ENCODE results near the gene ZCCHC2. TPM values are rescaled to one million over a fixed set of nuclear protein-coding genes. Genes with fewer than 3 reads are reported as not detected.

The ZCCHC2 gene
- total RNA-seq (2011; cell fraction: chromatin; rRNA removed; ENCODE audit: low replicate concordance), result 12.9 and 18.0 TPM in 2 replicates
- total RNA-seq (2011; cell fraction: nucleolus; rRNA removed), result 12.3 and 12.5 TPM in 2 replicates
- 12.9 and 13.4 TPM in 2 replicates for total RNA-seq (2011; cell fraction: nucleoplasm; rRNA removed)
- total RNA-seq (2014; rRNA removed) (6.0 and 6.5 TPM in 2 replicates), total RNA-seq (2014; rRNA removed; fragmentation: Illumina TruSeq; extraction: Trizol) (4.9 and 5.7 TPM in 2 replicates), total RNA-seq (2015; rRNA removed; fragmentation: Illumina TruSeq; extraction: Trizol) (6.3 and 6.9 TPM in 2 replicates), total RNA-seq (2021) (8.5 and 9.2 TPM in 2 replicates), polyA plus RNA-seq (2011; rRNA removed) (7.7 and 8.4 TPM in 2 replicates), polyA plus RNA-seq (2014; fragmentation: Illumina TruSeq; extraction: Trizol) (5.3 and 7.1 TPM in 2 replicates), polyA plus RNA-seq (2014; fragmentation: Nextera tagmentation; extraction: Ambion mirVana) (1 to 10 TPM; 1.0 to 1.9 TPM), polyA plus RNA-seq (2014; rRNA removed) (3.7 and 7.2 TPM in 2 replicates), polyA minus RNA-seq (2011; rRNA and poly(A)+ RNA removed) (16.3 and 18.6 TPM in 2 replicates), Bru-seq, nascent RNA (percentile 64 among the genes with signal in this experiment), BruChase-seq, experiment 1, labeled RNA remaining after a 2-hour chase (percentile 69 among the genes with signal in this experiment), BruChase-seq, experiment 2, labeled RNA remaining after a 6-hour chase (percentile 72 among the genes with signal in this experiment)
- 6.8 and 9.9 TPM in 2 replicates for polyA plus RNA-seq (2011; cell fraction: cytosol; rRNA removed)
- 11.9 and 15.4 TPM in 2 replicates for polyA plus RNA-seq (2011; cell fraction: nucleus; rRNA removed)
- 3.8 and 5.1 TPM in 2 replicates for polyA plus RNA-seq (2012)
- 6.6 and 10.0 TPM in 2 replicates for polyA minus RNA-seq (2011; cell fraction: cytosol; rRNA and poly(A)+ RNA removed)
- 11.2 and 20.2 TPM in 2 replicates for polyA minus RNA-seq (2011; cell fraction: nucleus; rRNA and poly(A)+ RNA removed)
- long read RNA-seq, experiment 1, transcript ZCCHC2-206 (1 exons, 1,877 nt), result major isoform, 9 of 12 reads
- long read RNA-seq, experiment 1, partial matches to known transcripts, result 1 of 12 reads
- long read RNA-seq, experiment 1, other reads (novel, unspliced or antisense), result 2 of 12 reads
- long read RNA-seq, experiment 2, partial matches to known transcripts, result 1 of 10 reads
- long read RNA-seq, experiment 2, other reads (novel, unspliced or antisense), result 5 of 10 reads
- long read RNA-seq, experiment 3, partial matches to known transcripts, result 1 of 1 reads
- long read RNA-seq, experiment 3, other reads (novel, unspliced or antisense), result 0 of 1 reads

DNA sequence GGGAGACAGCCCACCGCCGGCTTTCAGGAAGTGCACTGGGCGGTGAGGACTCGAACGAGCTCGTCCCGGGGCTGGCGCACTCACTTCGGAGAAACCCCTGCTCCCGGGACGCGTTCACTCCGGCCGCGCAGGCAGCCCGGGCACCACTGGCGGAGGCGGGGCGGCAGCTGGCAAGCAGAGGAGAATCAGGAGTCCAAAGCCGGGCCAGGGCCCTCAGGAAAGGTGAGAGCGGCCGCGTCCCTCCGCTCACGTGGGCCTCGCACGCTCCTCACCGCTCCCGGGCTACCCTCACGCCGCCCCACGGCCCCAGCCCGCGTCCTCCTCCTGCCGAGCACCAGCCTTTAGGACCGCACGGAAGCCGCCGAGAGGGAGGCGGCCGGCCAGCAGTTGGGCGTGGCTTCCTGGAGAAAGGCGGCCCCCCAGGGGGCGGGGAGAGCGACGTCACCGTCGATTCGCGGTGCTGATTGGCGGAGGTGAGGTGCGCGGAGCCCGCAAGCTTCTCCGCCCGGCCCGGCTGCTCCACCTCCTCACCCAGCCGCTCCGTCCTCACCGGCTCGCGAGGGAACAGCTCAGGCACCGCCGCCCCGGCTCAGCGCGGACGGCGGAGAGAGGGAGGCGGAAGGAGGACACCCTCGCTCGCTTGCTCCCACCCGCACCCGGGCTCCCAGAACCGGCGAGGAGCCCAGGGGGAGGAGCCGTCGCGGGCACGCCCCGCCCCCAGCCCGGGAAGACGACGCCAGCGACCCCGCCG lies at the start of gene ZCCHC2:
Gene ZCCHC2, plus strand, starts transcription at position 522 of the 751 bp plus-strand sequence. CDS start 400 bp downstream, outside the sequence.
- H3K4me2 ChIP-seq (ENCODE audit: insufficient read depth, low read length), result peak within 1 kb of the TSS; percentile 92
- peak within 1 kb of the TSS; percentile 87 for H2AFZ ChIP-seq (ENCODE audit: low read depth, low read length)
- DNase-seq (ENCODE audit: extremely low read depth in 1 of 4, low spot score in 3 of 4), result peak; percentile 83 to 95 (median 88)
- no peaks in the 10 kb centered on the region for H3K27me3 ChIP-seq (ENCODE audit: control insufficient read depth in 2 of 2, insufficient read depth in 2 of 2, low read length in 2 of 2)
- in situ Hi-C loops (cut with MboI) (no loop called here), intact Hi-C loops (cut with micrococcal nuclease) (no loop called here)
- FAIRE-seq, result peak; percentile 88
- ChIA-PET CTCF (ENCODE audit: low intra/inter-chr PET ratio) (no interaction called here), POLR2A (interaction anchor here (0.6 to 1.1 kb wide), 4 partner anchors 26 to 192 kb away, joined by 3 read pairs; no protein-coding TSS in a partner anchor)
- H4K20me1 ChIP-seq (replicated peaks; ENCODE audit: control insufficient read depth, insufficient read depth, low read length), result no peaks in the 10 kb centered on the region
- no peaks in the 10 kb centered on the region for H3K9me3 ChIP-seq (replicated peaks; ENCODE audit: control insufficient read depth, insufficient read depth, low read depth, low read length)
- no TSS peak for BruUV-seq (replicated peaks)
- H3K27ac ChIP-seq (ENCODE audit: extremely low read depth, low read depth, low read length), result peak within 1 kb of the TSS; percentile 82
- H3K79me2 ChIP-seq (ENCODE audit: control insufficient read depth, insufficient read depth, low read length), result peaks cover 41% of the 10 kb centered on the region
- peak within 1 kb of the TSS; percentile 75 to 94 for H3K9ac ChIP-seq (ENCODE audit: insufficient read depth in 1 of 2, low read depth in 2 of 2, low read length in 2 of 2)
- peak within 1 kb of the TSS; percentile 86 for H3K4me3 ChIP-seq
- H3K36me3 ChIP-seq (ENCODE audit: control insufficient read depth, insufficient read depth, low read length), result no peaks in the 10 kb centered on the region
- peak; percentile 76 for ATAC-seq
- whole genome bisulfite sequencing (ENCODE audit: insufficient coverage, low coverage, missing lambda C conversion rate), result 0% methylated on average over 33 of the region's 87 CpGs
- H3K4me1 ChIP-seq (replicated peaks in 1 of 2; ENCODE audit: control insufficient read depth in 2 of 2, insufficient read depth in 2 of 2, low read length in 2 of 2), result peaks cover 25 to 32% of the 10 kb centered on the region in 2 experiments; a peak in 4 of 5 replicates
- no peaks in the 10 kb centered on the region for H3K9me1 ChIP-seq (ENCODE audit: control insufficient read depth, insufficient read depth, low read length)
- TF ChIP-seq, protein P1, sequence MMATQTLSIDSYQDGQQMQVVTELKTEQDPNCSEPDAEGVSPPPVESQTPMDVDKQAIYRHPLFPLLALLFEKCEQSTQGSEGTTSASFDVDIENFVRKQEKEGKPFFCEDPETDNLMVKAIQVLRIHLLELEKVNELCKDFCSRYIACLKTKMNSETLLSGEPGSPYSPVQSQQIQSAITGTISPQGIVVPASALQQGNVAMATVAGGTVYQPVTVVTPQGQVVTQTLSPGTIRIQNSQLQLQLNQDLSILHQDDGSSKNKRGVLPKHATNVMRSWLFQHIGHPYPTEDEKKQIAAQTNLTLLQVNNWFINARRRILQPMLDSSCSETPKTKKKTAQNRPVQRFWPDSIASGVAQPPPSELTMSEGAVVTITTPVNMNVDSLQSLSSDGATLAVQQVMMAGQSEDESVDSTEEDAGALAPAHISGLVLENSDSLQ (IDR thresholded peaks at IDR 0.05), result peak; percentile 57; the same call in 1 of the 2 replicates
- TF ChIP-seq GABPB2 (CRISPR knock-in tag; conservative IDR thresholded peaks at IDR 0.05) (no peak), L3MBTL2 (IDR thresholded peaks at IDR 0.05) (peak; percentile 75), TBP (optimal IDR thresholded peaks at IDR 0.05; ENCODE audit: low read depth, low read length) (peak; percentile 75), NCOA4 (IDR thresholded peaks at IDR 0.05; ENCODE audit: partially characterized antibody) (no peak), ZNF445 (CRISPR knock-in tag; IDR thresholded peaks at IDR 0.05; ENCODE audit: low read depth) (no peak), MEF2A (IDR thresholded peaks at IDR 0.05; ENCODE audit: control insufficient read depth, low read depth, low read length) (no peak), ZNF408 (CRISPR knock-in tag; IDR thresholded peaks at IDR 0.05; ENCODE audit: low read depth) (no peak), TAF15 (IDR thresholded peaks at IDR 0.05; ENCODE audit: low read depth, low read length) (no peak), NFIC (IDR thresholded peaks at IDR 0.05) (0 out of 2 replicates have a peak, but pooled peaks have one; percentile 11), LCOR (CRISPR knock-in tag; IDR thresholded peaks at IDR 0.05) (no peak), STAT5A (IDR thresholded peaks at IDR 0.05; ENCODE audit: borderline replicate concordance, low read length) (no peak), ZKSCAN1 (IDR thresholded peaks at IDR 0.05; ENCODE audit: low read depth, low read length) (no peak)
- TF ChIP-seq, protein P2, sequence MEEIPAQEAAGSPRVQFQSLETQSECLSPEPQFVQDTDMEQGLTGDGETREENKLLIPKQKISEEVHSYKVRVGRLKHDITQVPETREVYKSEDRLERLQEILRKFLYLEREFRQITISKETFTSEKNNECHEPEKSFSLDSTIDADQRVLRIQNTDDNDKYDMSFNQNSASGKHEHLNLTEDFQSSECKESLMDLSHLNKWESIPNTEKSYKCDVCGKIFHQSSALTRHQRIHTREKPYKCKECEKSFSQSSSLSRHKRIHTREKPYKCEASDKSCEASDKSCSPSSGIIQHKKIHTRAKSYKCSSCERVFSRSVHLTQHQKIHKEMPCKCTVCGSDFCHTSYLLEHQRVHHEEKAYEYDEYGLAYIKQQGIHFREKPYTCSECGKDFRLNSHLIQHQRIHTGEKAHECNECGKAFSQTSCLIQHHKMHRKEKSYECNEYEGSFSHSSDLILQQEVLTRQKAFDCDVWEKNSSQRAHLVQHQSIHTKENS (CRISPR knock-in tag; IDR thresholded peaks at IDR 0.05), result no peak

Data from K562 (cell line).